H9 (cell line): Measurements from ENCODE around the gene SLC30A7. TPM values are rescaled to one million over a fixed set of nuclear protein-coding genes. Genes with fewer than 3 reads are reported as not detected.

Experiments used
- DNase-seq: peaks from one replicate; pipeline ENCODE4 v3.0.0-alpha.2; 2017
- H2AFZ ChIP-seq: one replicate; pipeline ENCODE4 v1.6.1; 2013; ENCODE audit warnings: mild to moderate bottlenecking, low read length, control low read depth, moderate library complexity
- H2AK5ac ChIP-seq: 2 replicates; pipeline ENCODE4 v1.6.1; 2013; ENCODE audit warnings: low read length, control low read depth, mixed read lengths; ENCODE audit not compliant: insufficient read length
- H2BK120ac ChIP-seq: one replicate; pipeline ENCODE4 v1.6.1; 2013; ENCODE audit warnings: low read depth, mild to moderate bottlenecking, low read length, control low read depth, inconsistent platforms; ENCODE audit not compliant: poor library complexity, severe bottlenecking
- H2BK12ac ChIP-seq: 2 replicates; pipeline ENCODE4 v1.6.1; 2013; ENCODE audit warnings: low read length, control low read depth, mixed read lengths, low read depth; ENCODE audit not compliant: insufficient read length
- H2BK15ac ChIP-seq: 2 replicates; pipeline ENCODE4 v1.6.1; 2013; ENCODE audit warnings: low read depth, low read length, control low read depth
- H2BK20ac ChIP-seq: one replicate; pipeline ENCODE4 v1.6.1; 2013; ENCODE audit warnings: low read depth, mild to moderate bottlenecking, low read length, control low read depth, inconsistent platforms; ENCODE audit not compliant: poor library complexity, severe bottlenecking
- H2BK5ac ChIP-seq: 2 replicates; pipeline ENCODE4 v1.6.1; 2013; ENCODE audit warnings: low read length, control low read depth, mixed read lengths; ENCODE audit not compliant: insufficient read length
- H3K14ac ChIP-seq: 2 replicates; pipeline ENCODE4 v1.6.1; 2013; ENCODE audit warnings: low read length, control low read depth; ENCODE audit not compliant: insufficient read depth
- H3K18ac ChIP-seq: 2 replicates; pipeline ENCODE4 v1.6.1; 2013; ENCODE audit warnings: low read depth, mild to moderate bottlenecking, mixed read lengths, low read length, control low read depth; ENCODE audit not compliant: insufficient read length
- H3K23ac ChIP-seq: 2 replicates; pipeline ENCODE4 v1.6.1; 2013; ENCODE audit warnings: low read length, control low read depth, mixed read lengths, low read depth; ENCODE audit not compliant: insufficient read length
- H3K23me2 ChIP-seq: 2 replicates; pipeline ENCODE4 v1.6.1; 2013; ENCODE audit warnings: low read depth, mild to moderate bottlenecking, mixed read lengths, low read length, control low read depth; ENCODE audit not compliant: insufficient read length, poor library complexity, severe bottlenecking
- H3K27ac ChIP-seq: 2 replicates; pipeline ENCODE4 v1.5.1; 2013; ENCODE audit warnings: low read length, control low read depth, mixed read lengths, low read depth; ENCODE audit not compliant: insufficient read length
- H3K27me3 ChIP-seq: 2 replicates; pipeline ENCODE4 v1.6.1; 2013; ENCODE audit warnings: low read length, control low read depth, inconsistent platforms; ENCODE audit not compliant: insufficient read depth
- H3K4ac ChIP-seq: 2 replicates; pipeline ENCODE4 v1.6.1; 2013; ENCODE audit warnings: low read depth, mild to moderate bottlenecking, control low read depth, inconsistent platforms, low read length, moderate library complexity
- H3K4me1 ChIP-seq: 2 replicates; pipeline ENCODE4 v1.6.1; 2013; ENCODE audit warnings: low read length, control low read depth, inconsistent platforms; ENCODE audit not compliant: insufficient read depth
- H3K4me2 ChIP-seq: 2 replicates; pipeline ENCODE4 v1.6.1; 2013; ENCODE audit warnings: low read length, control low read depth, mixed read lengths; ENCODE audit not compliant: insufficient read length, insufficient read depth
- H3K56ac ChIP-seq: 2 replicates; pipeline ENCODE4 v1.6.1; 2013; ENCODE audit warnings: low read depth, mild to moderate bottlenecking, mixed read lengths, low read length, control low read depth; ENCODE audit not compliant: insufficient read length
- H3K79me1 ChIP-seq: 2 replicates; pipeline ENCODE4 v1.6.1; 2013; ENCODE audit warnings: low read depth, mild to moderate bottlenecking, moderate library complexity, low read length, control low read depth, inconsistent platforms; ENCODE audit not compliant: insufficient read depth, poor library complexity, severe bottlenecking
- H3K79me2 ChIP-seq: 2 replicates; pipeline ENCODE4 v1.6.1; 2013; ENCODE audit warnings: low read length, control low read depth, inconsistent platforms; ENCODE audit not compliant: insufficient read depth
- H3K9ac ChIP-seq: 2 replicates; pipeline ENCODE4 v1.6.1; 2013; ENCODE audit warnings: low read length, control low read depth, mixed read lengths; ENCODE audit not compliant: insufficient read length; ENCODE audit errors: extremely low read depth
- H3K9me3 ChIP-seq: one replicate; pipeline ENCODE4 v1.6.1; 2013; ENCODE audit warnings: low read depth, low read length, inconsistent platforms; ENCODE audit not compliant: control insufficient read depth
- H3T11ph ChIP-seq: one replicate; pipeline ENCODE4 v1.6.1; 2013; ENCODE audit warnings: mild to moderate bottlenecking, low read length, control low read depth, inconsistent platforms
- H4K20me1 ChIP-seq: one replicate; pipeline ENCODE4 v1.6.1; 2013; ENCODE audit not compliant: control insufficient read depth, insufficient read length, insufficient read depth
- H4K5ac ChIP-seq: 2 replicates; pipeline ENCODE4 v1.6.1; 2013; ENCODE audit warnings: low read depth, mild to moderate bottlenecking, mixed read lengths, low read length, control low read depth; ENCODE audit not compliant: insufficient read length
- H4K8ac ChIP-seq: replicated peaks from 2 replicates; pipeline ENCODE4 v1.6.1; 2013; ENCODE audit warnings: low read length, control low read depth, mixed read lengths, low read depth; ENCODE audit not compliant: insufficient read length
- H4K91ac ChIP-seq: 2 replicates; pipeline ENCODE4 v1.6.1; 2013; ENCODE audit warnings: low read depth, mild to moderate bottlenecking, moderate library complexity, mixed read lengths, low read length, control low read depth; ENCODE audit not compliant: insufficient read length
- H3K27ac Mint-ChIP-seq, 3 experiments: 2 replicates in 2 of 3; 3 replicates in 1 of 3; pipeline ENCODE4 v1.8.0; 2020 to 2021; ENCODE audit warnings: mixed read lengths in 3 of 3, mild to moderate bottlenecking in 1 of 3, moderate library complexity in 1 of 3
- H3K27me3 Mint-ChIP-seq: 2 replicates; pipeline ENCODE4 v1.8.0; 2021; ENCODE audit warnings: low read depth, mild to moderate bottlenecking, moderate library complexity, mixed read lengths
- H3K36me3 Mint-ChIP-seq, 3 experiments: 2 replicates in 2 of 3; 3 replicates in 1 of 3; pipeline ENCODE4 v1.8.0; 2020 to 2021; ENCODE audit warnings: low read depth in 3 of 3, mixed read lengths in 3 of 3; ENCODE audit not compliant: insufficient read depth in 1 of 3
- H3K4me1 Mint-ChIP-seq, 2 experiments: 2 replicates each; pipeline ENCODE4 v1.8.0; 2020; ENCODE audit warnings: mixed read lengths in 2 of 2
- H3K4me3 Mint-ChIP-seq, 2 experiments: 2 replicates in 1 of 2; 3 replicates in 1 of 2; pipeline ENCODE4 v1.8.0; 2020 to 2021; ENCODE audit warnings: mild to moderate bottlenecking in 2 of 2, mixed read lengths in 2 of 2, moderate library complexity in 1 of 2
- H3K9me3 Mint-ChIP-seq, 2 experiments: 2 replicates in 1 of 2; 3 replicates in 1 of 2; pipeline ENCODE4 v1.8.0; 2020; ENCODE audit warnings: mild to moderate bottlenecking in 2 of 2, mixed read lengths in 2 of 2, moderate library complexity in 1 of 2
- WGBS: extraction: QIAGEN DNeasy Blood & Tissue Kit; methylation state at CpG from one replicate; pipeline ENCODE4 v1.1.7; 2013; ENCODE audit warnings: missing lambda C conversion rate, low lambda C conversion rate, mixed read lengths; ENCODE audit not compliant: insufficient read length; ENCODE audit errors: extremely low coverage; 5-methylcytosine and 5-hydroxymethylcytosine counted together
- total RNA-seq: library from RNA; stranded (reverse); gene quantifications from 2 replicates; pipeline ENCODE4 v1.2.1, GENCODE V29; 2021
- TF ChIP-seq, protein P1 (sequence below): fragments of 200-600 bp; sonication (generic); conservative IDR thresholded peaks from 3 replicates; pipeline ENCODE4 v1.8.0; 2021; ENCODE audit warnings: antibody characterized with exemption, mild to moderate bottlenecking

SLC30A7 gene
- total RNA-seq, 1 experiment from 2014 or later, result 25.6 TPM

DNA sequence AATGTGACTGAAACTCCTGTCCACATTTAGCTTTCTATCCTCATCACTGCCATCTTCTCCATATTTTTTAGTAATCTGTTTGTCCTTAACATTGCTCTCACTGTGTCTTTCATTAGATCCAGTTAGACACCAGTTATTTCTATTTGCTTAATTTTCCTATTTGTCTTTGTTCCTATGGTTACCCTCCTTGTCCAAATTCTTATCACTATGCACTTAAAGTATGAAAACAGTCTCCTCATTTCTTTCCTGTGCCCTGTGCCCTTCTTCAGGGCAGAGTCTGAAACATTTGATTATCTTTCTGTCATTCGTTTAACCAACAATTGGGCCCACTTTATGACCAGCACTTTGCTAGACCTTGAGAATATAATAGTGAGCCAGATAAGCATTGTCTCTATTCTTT, 64.2 kb downstream of the SLC30A7 start:
- Mint-ChIP-seq H3K9me3 (no peaks in the 10 kb centered on the region), H3K27me3 (no peaks in the 10 kb centered on the region), H3K36me3 (peaks cover 0 to 5% (median under 1%) of the 10 kb centered on the region in 3 experiments; a peak in 3 of 7 replicates), H3K4me1 (no peaks in the 10 kb centered on the region), H3K27ac (no peak overlapping the region; a peak in 1 of 7 replicates), H3K4me3 (no peak overlapping the region)
- H2BK120ac ChIP-seq, result no peak overlapping the region
- no peak for DNase-seq
- H4K8ac ChIP-seq, result no peak overlapping the region
- no peak overlapping the region for H3K27ac ChIP-seq
- no peak overlapping the region for H2AFZ ChIP-seq
- no peak overlapping the region for H2BK15ac ChIP-seq
- no peaks in the 10 kb centered on the region for H3K4me1 ChIP-seq
- no peak overlapping the region for H2BK20ac ChIP-seq
- no peak overlapping the region for H4K91ac ChIP-seq
- H3K18ac ChIP-seq, result no peak overlapping the region
- no peak overlapping the region for H3K4me2 ChIP-seq
- no peak overlapping the region for H3K23ac ChIP-seq
- TF ChIP-seq, protein P1, sequence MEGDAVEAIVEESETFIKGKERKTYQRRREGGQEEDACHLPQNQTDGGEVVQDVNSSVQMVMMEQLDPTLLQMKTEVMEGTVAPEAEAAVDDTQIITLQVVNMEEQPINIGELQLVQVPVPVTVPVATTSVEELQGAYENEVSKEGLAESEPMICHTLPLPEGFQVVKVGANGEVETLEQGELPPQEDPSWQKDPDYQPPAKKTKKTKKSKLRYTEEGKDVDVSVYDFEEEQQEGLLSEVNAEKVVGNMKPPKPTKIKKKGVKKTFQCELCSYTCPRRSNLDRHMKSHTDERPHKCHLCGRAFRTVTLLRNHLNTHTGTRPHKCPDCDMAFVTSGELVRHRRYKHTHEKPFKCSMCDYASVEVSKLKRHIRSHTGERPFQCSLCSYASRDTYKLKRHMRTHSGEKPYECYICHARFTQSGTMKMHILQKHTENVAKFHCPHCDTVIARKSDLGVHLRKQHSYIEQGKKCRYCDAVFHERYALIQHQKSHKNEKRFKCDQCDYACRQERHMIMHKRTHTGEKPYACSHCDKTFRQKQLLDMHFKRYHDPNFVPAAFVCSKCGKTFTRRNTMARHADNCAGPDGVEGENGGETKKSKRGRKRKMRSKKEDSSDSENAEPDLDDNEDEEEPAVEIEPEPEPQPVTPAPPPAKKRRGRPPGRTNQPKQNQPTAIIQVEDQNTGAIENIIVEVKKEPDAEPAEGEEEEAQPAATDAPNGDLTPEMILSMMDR, result no peak
- no peaks in the 10 kb centered on the region for H3K79me2 ChIP-seq
- no peak overlapping the region for H2BK12ac ChIP-seq
- no peaks in the 10 kb centered on the region for H4K20me1 ChIP-seq
- H3K56ac ChIP-seq, result no peak overlapping the region
- H2AK5ac ChIP-seq, result no peak overlapping the region
- H3K4ac ChIP-seq, result no peak overlapping the region
- H3K14ac ChIP-seq, result no peak overlapping the region
- no peak overlapping the region for H3K9ac ChIP-seq
- H3K27me3 ChIP-seq, result no peaks in the 10 kb centered on the region
- no peak overlapping the region for H3T11ph ChIP-seq
- no CpG with 5 or more reads among the region's 1 CpG for WGBS
- no peaks in the 10 kb centered on the region for H3K79me1 ChIP-seq
- H3K9me3 ChIP-seq, result no peaks in the 10 kb centered on the region
- H4K5ac ChIP-seq, result no peak overlapping the region
- no peak overlapping the region for H2BK5ac ChIP-seq
- no peaks in the 10 kb centered on the region for H3K23me2 ChIP-seq
